ENCODE measurements around the gene AVL9.

DNA sequence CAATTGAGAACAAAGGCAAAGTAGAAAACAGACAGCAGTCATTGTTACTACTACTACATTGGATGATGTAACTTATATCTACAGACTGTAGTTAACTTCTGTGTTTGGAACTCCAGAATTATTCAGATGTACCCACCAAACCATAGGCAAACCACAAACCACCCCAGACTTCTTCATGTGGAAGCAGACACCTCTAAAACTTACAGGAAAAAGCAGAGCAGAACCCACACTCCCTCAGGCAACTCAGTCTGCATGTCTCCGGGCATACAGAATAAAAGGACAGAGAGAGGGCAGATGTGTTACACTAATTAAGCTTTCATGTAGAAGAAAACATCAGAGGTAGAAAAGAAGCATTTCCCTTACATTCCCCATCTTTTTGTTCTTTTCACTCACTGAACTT is 14.1 kb upstream of the AVL9 start:
- TF ChIP-seq, protein P1, sequence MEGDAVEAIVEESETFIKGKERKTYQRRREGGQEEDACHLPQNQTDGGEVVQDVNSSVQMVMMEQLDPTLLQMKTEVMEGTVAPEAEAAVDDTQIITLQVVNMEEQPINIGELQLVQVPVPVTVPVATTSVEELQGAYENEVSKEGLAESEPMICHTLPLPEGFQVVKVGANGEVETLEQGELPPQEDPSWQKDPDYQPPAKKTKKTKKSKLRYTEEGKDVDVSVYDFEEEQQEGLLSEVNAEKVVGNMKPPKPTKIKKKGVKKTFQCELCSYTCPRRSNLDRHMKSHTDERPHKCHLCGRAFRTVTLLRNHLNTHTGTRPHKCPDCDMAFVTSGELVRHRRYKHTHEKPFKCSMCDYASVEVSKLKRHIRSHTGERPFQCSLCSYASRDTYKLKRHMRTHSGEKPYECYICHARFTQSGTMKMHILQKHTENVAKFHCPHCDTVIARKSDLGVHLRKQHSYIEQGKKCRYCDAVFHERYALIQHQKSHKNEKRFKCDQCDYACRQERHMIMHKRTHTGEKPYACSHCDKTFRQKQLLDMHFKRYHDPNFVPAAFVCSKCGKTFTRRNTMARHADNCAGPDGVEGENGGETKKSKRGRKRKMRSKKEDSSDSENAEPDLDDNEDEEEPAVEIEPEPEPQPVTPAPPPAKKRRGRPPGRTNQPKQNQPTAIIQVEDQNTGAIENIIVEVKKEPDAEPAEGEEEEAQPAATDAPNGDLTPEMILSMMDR (IDR thresholded peaks at IDR 0.05; ENCODE audit: low read length): no peak
- TF ChIP-seq EZH2 (IDR thresholded peaks at IDR 0.05; ENCODE audit: borderline replicate concordance, low read length): no peak
